ENCODE results near the gene ATP1A1.

The ATP1A1 gene

DNA sequence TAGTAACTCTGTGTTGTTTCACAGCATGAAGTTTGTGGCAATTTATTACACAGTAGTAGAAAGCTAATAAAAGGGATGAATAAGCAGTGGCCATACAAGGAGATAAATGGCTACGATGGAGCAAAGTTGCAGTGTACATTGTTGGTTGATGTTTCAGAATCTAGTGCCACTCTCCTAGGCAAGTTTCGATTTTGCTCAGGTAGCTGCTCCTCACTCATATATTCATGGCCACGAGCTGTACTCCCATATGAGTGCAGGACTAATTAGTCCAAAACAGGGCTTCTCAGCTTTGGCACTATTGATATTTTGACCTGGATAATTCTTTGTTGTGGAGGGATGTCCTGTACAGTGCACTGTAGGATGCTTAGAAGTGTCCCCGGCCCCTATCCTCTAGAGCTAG, 30.0 kb upstream of the ATP1A1 start:
- DNase-seq (ENCODE audit: low read depth in 3 of 3, low spot score in 1 of 3), result no peak

DNA sequence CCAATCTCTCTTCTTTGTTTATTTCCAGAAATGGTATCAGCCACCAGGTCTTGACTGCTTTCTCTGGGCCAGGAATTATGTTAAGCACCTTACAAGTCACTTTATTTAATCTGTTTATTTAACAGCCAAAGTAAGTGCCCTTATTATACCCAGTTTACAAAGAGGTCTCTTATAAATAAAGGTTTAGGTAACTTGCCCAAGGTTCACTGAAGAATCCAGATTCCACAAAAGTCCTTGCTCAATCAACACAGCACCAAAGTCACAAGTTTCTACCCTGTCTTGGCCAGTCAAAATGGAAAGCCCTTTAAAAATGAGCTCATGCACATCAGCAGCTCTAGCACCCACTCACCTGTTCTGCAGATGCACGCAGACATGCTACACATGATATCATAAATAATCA, 28.0 kb upstream of the ATP1A1 start:
- no peak for DNase-seq (ENCODE audit: low read depth in 3 of 3, low spot score in 1 of 3)

DNA sequence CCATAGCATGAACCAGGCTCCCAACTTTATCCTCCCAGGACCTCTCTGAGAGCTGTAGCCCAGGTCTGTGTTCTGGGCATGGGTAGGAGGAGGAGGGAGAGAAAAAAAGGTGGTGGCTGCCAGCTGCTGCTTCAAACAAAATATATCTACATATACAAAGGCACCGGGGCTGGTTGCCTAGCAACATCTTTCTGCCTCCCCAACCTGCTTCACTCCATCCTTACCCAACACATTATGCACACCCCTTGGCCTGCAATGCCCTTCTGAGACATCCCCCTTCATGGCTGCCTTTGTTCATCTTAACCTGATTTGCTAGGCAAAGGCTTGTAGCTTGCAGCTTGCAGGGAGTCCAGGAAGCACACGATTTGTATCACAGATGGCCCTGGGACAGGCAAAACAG, 27.2 kb upstream of the ATP1A1 start:
- peak in 2 of 3 donors; percentile 4 to 15 for DNase-seq (ENCODE audit: low read depth in 3 of 3, low spot score in 1 of 3)

DNA sequence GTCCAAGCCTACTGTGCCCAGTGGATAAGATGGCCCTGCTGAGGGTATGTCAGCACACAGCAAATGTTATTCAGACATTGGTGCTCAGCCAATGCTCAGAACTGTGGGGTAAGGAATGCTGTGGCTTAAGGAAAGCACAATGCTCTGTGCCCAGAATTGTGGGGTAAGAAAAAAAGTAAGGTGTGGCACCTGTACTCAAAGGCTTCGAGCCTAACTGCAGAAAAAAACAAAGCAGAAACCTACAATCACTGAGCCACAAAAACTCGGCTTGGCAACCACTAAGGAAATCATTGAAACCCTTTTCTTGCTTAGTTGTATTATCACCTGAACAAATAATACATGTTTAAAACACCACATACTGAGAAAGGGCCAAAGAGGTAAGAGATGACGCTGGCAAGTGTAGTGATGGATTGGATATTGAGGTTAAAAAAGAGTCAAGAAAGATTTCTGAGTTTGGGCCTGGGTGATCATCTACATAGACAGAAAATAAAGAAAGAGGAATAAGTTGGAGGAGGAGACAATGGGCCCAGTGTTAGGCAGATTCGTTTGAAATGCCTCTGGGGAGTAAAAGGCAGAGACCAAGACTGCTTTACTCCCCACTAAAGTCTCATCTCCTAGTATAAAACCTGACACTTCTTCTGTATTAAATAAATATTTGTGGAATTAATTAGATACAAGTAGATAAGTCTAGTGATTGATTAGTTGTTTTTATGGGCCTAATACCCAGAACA, 25.9 kb upstream of the ATP1A1 start:
- no peak for DNase-seq (ENCODE audit: low read depth in 3 of 3, low spot score in 1 of 3)

DNA sequence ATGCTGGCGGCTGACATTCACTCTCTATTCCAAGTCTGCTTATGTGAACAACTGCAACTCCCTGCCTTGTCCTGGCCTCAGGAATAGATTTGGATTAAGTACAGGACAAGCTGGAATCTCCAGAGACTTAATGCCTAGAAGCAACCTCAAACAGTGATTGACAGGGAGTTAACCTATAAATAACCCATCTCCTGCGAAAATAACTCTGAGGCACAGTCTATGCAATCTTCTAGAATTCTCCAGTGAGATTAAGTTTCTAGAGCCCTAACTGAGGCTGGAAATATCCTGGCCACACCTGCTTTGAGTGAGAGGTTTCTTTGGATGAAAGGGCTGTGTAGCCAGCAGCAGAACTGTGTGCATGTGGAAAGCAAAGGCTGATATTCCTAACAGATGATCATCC, 25.3 kb upstream of the ATP1A1 start:
- DNase-seq (ENCODE audit: low read depth in 3 of 3, low spot score in 1 of 3), result no peak

DNA sequence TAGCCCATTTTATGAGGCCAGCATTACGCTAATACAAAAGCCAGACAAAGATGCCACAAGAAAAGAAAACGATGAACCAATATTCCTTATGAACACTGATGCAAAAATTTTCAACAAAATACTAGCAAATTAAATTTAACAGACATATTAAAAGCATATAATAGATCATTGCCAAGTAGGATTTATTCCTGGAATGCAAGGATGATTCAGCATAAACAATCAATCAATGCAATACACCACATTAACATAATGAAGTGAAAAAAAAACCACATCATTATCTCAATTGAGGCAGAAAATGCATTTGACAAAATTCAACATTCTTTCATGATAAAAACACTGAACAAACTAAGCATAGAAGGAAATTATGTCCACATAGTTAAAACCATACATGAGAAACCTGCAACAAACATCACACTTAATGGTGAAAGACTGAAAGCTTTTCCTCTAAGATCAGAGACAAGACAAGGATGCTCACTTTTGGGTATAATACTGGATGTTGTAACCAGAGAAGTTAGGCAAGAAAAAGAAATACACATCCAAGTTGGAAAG, 22.9 kb upstream of the ATP1A1 start:
- DNase-seq (ENCODE audit: low read depth in 3 of 3, low spot score in 1 of 3), result no peak

DNA sequence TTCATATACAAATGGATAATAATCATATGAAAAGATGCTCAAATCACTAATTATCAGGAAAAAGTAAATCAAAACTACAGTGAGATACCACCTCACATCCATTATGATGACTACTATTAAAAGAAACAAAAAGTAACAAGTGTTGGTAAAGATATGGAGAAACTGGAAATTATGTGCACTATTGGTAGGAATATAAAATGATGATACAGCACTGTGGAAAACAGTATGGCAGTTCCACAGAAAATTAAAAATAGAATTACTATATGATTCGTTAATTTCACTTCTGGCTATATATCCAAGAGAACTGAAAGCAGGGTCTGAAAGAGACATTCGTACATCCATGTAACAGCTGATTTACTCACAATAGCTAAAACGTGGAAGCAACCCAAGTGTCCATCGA, 21.1 kb upstream of the ATP1A1 start:
- DNase-seq (ENCODE audit: low read depth in 3 of 3, low spot score in 1 of 3), result no peak

DNA sequence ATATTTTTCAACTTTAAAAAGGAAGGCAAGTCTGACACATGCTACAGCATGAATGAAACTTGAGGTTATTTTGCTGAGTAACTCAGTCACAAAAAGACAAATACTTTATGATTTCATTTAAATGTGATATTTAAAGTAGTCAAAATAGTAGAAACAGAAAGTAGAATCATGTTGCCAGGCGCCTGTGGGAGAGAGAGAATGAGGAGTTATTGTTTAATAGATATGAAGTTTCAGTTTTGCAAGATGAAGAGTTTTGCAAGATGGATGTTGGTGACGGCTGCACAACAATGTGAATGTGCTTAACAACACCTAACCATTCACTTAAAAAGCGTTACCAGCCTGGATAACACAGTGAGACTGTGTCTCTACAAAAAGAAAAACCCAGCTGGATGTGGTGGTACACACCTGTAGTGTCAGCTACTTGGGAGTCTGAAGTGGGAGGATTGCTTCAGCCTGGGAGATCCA, 20.7 kb upstream of the ATP1A1 start:
- DNase-seq (ENCODE audit: low read depth in 3 of 3, low spot score in 1 of 3), result no peak

DNA sequence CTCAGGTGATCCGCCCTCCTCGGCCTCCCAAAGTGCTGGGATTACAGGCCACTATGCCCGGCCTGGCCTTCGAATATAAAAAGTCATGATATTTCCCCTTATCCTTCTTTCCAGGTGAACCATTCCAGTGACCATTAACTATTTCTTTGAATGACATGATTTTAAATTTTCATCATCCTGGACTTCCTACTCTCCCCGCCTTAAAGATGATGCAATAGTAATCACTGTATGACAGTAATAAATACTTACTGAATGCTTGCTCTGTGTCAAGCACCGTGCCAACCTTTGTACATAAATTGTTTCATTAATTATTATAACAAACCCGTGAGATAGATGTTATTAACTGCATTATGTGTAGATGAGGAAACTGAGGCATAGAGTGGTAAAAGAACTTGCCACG, 19.9 kb upstream of the ATP1A1 start:
- DNase-seq (ENCODE audit: low read depth in 3 of 3, low spot score in 1 of 3), result no peak

DNA sequence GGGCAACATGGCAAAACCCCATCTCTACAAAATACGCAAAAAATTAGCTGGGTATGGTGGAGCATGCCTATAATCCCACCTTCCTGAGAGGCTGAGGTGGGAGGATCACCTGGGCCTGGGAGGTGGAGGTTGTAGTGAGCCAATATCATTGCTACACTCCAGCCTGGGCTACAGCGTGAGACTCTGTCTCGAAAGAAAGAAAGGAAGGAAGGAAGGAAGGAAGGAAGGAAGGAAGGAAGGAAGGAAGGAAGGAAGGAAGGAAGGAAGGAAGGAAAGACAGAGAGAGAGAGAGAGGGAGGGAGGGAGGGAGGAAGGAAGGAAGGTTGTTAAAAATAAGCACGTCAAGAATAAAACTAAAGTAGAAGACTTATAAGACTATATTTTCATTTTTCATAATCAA, 17.0 kb upstream of the ATP1A1 start:
- no peak for DNase-seq (ENCODE audit: low read depth in 3 of 3, low spot score in 1 of 3)

DNA sequence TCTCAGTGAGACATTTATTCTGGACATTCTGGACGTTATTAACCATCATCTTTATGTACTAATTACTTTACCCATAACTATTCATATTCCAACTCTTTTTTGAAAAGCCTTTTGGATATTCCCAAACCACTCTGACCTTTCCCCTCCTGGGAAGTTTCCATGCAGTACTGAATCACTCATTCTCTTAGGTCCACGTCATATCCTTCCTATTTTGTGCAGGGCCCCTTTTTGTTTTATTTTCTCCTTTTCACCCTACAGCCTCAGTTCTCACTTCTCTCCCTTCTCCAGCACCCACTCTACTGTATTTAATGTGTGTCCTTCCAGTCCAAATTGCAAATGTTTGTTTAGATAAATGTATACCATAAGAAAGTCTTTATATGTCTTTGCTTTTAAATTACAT, 16.4 kb upstream of the ATP1A1 start:
- no peak for DNase-seq (ENCODE audit: low read depth in 3 of 3, low spot score in 1 of 3)

DNA sequence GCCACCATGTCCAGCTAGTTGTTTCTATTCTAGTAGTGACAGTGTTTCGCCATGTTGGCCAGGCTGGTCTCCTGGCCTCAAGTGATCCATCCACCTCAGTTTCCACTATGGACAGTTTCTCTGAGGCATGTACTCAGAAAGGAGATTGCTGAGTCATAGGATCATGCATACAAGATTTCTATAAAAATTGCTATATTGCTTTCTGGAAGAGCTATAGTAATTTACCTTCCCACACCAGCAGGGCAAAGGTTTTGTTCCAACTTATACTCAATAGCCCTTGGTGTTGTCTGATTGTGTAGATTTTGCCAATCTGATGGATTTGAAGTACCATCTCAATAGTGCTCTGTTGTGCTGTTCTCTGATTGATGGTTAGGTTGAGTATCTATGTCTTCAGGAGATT, 15.6 kb upstream of the ATP1A1 start:
- DNase-seq (ENCODE audit: low read depth in 3 of 3, low spot score in 1 of 3), result no peak

DNA sequence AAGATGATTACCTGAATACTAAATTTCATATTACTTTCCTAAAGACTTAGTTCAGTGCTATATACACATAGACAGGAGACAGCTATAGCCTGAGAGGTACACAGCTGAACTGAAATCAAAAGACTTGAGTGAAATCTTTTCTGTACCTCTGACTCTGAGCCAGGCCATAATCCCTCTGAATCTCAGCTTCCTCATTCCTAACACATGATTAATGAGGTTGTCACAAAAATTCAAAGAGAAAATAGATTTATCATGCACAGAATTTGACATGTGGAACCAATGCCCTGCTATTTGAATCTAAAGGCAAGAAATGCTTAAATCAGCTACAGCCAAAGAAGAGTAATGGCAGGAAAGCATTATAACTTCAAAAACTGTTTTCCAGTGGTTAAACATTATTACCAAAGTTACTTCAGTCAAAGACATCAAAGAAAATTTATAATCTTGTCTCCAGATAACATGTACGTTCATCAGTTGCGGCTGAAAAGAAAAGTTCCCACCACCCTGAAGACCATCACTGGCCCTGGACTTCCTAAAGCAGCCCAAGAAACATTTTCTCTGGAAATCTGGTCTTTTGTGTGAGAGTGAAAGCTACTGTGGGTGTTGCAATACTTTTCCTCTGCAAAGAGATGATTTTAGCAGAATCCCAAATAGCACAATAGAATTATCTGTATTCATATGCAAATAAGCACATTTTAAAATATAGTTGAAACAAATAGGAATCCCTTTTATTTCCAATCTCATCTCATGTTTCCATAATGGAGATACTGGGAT, 13.8 kb upstream of the ATP1A1 start:
- DNase-seq (ENCODE audit: low read depth in 3 of 3, low spot score in 1 of 3), result no peak

DNA sequence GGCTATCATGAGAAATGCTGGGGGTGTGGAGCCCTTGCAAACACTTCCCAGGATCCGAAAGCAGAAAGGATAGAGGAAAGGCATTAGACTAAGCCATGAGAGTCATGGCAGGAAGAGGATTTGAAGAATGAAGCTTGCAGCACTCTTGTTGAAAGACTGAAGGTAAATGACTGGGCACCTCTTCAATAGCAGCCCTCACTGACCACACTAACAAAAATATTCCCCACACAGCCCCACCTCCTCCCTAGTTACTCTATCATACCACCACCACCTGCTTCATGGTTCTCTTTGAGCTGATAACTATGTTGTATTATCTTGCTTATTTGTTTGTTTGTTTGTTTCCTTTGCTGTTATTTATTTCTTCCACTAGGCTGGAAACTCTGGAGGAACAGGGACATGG, 13.2 kb upstream of the ATP1A1 start:
- DNase-seq (ENCODE audit: low read depth in 3 of 3, low spot score in 1 of 3), result no peak

DNA sequence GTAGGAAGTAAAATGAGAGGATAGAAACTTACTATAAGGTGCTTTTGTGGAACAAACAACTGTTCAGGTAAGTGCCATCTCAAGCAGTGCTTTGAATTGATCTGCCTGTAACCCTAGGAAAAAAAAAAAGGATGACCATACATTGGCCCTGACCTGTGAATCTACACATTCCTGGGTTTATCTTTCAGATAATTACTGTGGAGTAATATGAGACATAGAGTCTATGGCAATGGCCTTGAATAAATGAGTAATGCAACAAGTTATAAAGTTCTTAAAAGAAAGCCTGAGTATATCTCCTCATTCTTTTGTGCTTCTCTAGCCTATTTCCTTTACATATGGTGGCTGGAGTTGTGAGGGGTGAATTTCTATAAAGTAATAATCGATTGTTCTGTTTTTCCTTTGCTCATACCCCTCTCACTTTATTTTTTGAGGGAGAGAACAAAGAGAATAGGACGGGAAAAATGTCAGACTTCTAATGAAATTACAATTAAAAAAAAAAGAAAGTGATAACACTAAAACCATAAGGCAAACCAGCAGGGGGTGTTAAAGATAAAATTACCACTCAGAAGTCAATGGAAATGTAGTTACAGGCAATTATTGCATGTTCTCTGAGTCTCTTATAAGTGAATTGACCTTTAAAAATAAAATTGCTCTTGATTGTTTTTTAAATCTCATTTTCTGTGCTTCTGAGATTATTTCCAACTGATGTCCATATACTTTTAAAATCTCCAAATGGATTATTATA, 12.4 kb upstream of the ATP1A1 start:
- DNase-seq (ENCODE audit: low read depth in 3 of 3, low spot score in 1 of 3), result no peak

DNA sequence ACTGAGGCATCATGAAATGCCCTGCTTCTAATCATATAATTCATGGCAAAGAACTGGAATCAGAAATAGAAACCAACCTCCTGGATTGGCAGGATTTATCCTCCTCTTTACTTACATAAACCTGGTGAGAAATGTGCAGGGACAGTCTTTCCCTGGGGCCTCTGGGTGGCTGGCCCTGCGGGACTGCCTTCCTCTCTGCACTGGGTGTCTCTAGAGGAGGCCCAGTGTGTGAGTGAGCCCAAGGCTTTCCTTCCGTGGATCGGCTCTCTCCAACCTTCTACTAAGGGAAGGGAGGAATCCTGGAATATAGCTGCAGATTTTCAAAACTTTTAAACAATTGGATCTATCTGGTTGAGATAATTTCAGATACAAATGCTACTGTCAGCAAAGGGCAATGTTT, 11.4 kb upstream of the ATP1A1 start:
- DNase-seq (ENCODE audit: low read depth in 3 of 3, low spot score in 1 of 3), result no peak

DNA sequence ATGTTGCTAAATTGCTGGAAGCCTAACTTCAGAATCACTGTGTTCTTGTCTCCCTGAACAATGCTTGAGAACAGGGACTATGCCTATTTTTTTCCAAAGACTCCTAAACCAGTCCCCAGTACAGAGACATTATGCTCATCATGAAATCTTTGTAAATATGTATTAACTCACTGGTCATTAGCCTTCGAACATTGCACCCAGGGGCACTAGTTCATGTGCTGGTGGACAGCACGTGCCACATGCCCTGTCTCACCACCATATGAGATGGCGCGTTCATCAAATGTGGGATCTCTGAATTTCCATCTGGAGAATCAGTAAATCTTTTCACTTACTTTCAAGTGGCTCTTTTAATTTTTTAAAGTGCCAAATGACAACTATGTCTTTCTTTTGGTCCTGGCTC, 11.0 kb upstream of the ATP1A1 start:
- no peak for DNase-seq (ENCODE audit: low read depth in 3 of 3, low spot score in 1 of 3)

DNA sequence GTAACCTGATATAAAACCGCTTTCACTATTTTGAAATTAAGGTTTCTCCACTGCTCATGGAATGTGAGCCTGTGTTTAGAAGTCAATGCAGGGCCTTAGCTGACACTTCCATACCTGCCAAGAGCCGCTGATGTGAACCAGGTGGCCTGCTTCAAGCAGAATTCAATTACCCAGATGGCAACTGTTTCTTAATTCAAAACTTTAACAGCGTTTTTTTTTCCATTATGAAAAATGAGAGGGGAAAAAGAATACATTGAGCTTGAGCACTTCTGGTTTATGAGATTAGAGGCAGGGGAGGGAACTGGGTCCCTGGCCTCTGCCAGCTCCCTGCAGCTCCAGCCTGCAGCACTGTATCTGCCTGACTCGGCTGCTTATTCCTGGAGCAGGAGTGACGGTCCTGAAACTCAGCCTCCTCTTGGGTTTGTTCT, 7.7 kb upstream of the ATP1A1 start:
- DNase-seq (ENCODE audit: low read depth in 3 of 3, low spot score in 1 of 3), result no peak

DNA sequence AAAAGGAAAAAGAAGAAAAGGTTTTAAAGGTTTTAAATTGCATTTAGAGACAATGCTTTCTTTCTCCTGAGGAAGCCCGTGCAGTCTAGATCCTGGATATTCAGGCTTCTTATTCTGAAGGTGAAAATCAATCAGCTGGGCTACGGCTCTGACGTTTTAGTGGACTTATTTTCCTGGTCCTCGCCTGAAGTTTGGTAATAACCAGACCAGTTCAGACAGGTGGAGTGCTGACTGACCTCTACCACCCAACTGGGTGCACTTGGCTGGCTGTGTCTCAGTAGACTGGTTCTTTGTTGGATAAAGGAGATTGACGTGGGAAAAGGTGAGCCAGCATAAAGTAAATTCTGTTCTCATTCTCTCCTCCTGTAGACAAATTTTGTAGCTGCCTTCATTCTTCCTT, 7.2 kb upstream of the ATP1A1 start:
- DNase-seq (ENCODE audit: low read depth in 3 of 3, low spot score in 1 of 3), result no peak

DNA sequence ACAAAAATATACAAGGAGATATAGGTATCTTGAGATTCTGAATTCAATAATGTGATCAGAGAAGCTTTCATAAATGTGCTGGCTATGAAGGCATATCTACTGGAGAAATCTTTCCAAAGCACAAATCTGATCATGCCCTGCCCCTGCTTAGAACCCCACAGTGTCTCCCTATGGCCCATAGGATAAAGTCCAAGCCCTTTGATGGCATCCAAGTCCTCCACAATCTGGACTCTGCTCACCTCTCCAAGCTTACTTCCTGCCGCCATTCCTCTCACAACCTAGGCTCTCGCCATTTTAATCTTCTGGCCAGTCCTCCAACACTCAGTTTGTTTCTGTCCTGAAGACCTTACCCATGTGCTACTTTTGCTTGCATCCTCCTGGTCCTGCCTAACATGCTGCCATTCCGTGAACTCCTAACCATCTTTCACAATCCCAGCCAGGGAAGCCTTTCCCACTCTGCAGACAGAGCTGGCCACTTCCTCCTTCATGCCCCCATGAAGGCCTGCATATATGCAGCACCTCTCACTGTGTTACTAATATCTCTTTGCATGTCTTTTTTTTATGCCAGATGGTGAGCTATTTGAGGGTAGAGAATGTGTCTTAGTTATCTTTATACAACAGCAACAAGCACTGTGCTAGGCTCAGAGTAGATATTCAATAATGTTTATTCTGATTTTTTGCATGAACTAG, 5.6 kb upstream of the ATP1A1 start:
- DNase-seq (ENCODE audit: low read depth in 3 of 3, low spot score in 1 of 3), result no peak

DNA sequence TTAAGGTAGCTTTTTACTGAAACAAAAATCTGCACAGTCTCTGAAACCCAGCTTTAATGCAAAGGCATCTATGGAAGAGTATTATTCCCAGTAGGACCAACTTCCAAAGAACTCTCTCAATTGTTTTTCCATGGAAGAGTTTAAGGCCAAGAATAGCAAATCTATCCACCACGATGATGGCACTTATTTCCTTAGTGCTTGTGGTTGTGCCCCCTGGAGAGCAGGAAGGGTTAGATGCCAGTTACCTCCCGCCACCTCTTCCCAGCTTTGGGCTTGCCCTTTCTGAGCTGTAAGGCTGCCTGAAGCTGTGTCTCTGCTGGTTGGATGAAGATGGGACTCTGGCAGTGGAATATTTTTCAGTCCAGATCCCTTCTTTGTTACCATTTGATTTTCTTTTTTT, 4.8 kb upstream of the ATP1A1 start:
- no peak for DNase-seq (ENCODE audit: low read depth in 3 of 3, low spot score in 1 of 3)
